Activated T-helper 1 cell treated with Interleukin-2 at 50 U/mL for 16 hours (primary cell): Measurements from ENCODE around the gene ELL2.
"Not testable (repeated sequence)": the region's sequence is repeated elsewhere in the genome, so short reads cannot be mapped to it uniquely, and the experiment has no call there.

Experiments
- DNase-seq: peaks from one replicate; pipeline ENCODE4 v3.0.0-alpha.2; 2020; ENCODE audit warnings: low read depth

The ELL2 gene

GRCh38 chr5:95907740-95908706 lies 53.6 kb downstream of the ELL2 start:
- no peak for DNase-seq

GRCh38 chr5:95907067-95907705 lies 54.5 kb downstream of the ELL2 start:
- DNase-seq, result no peak

GRCh38 chr5:95906398-95906797 lies 55.3 kb downstream of the ELL2 start:
- DNase-seq, result not testable (repeated sequence)

- no peak for DNase-seq
Observed at GRCh38 chr5:95904827-95905226, 56.8 kb downstream of the ELL2 start.

- DNase-seq, result no peak
Observed at GRCh38 chr5:95903838-95904237, 57.8 kb downstream of the ELL2 start.

- no peak for DNase-seq
Observed at GRCh38 chr5:95901676-95902627, 59.7 kb downstream of the ELL2 start.

- DNase-seq, result no peak
Observed at GRCh38 chr5:95900383-95900958, 61.2 kb downstream of the ELL2 start.

- no peak for DNase-seq
Observed at GRCh38 chr5:95899829-95900228, 61.8 kb downstream of the ELL2 start.

- no peak for DNase-seq
Observed at GRCh38 chr5:95899006-95899405, 62.6 kb downstream of the ELL2 start.

- DNase-seq, result no peak
Observed at GRCh38 chr5:95895771-95896170, 65.9 kb downstream of the ELL2 start.

GRCh38 chr5:95895251-95895650 lies 66.4 kb downstream of the ELL2 start:
- DNase-seq, result no peak

- no peak for DNase-seq
Observed at GRCh38 chr5:95892784-95893354, 68.8 kb downstream of the ELL2 start.

- DNase-seq, result no peak
Observed at GRCh38 chr5:95891499-95891898, 70.2 kb downstream of the ELL2 start.

GRCh38 chr5:95889076-95889475 lies 72.6 kb downstream of the ELL2 start:
- DNase-seq, result no peak

- no peak for DNase-seq
Observed at GRCh38 chr5:95887977-95888376, 73.7 kb downstream of the ELL2 start.

- DNase-seq, result no peak
Observed at GRCh38 chr5:95886340-95887044, 75.2 kb downstream of the ELL2 start.

- DNase-seq, result no peak
Observed at GRCh38 chr5:95884511-95884910, 77.1 kb downstream of the ELL2 start.

GRCh38 chr5:95884017-95884325 lies 77.7 kb downstream of the ELL2 start:
- no peak for DNase-seq

- DNase-seq, result no peak
Observed at GRCh38 chr5:95883185-95884016, 78.2 kb downstream of the ELL2 start.

- no peak for DNase-seq
Observed at GRCh38 chr5:95881833-95882232, 79.8 kb downstream of the ELL2 start.
